Astrocyte (in vitro differentiated cells and primary cell): ENCODE results near the gene TTLL1.

Experiments
- CTCF ChIP-seq: IDR thresholded peaks from 2 replicates; pipeline ENCODE4 v1.5.1; 2011; ENCODE audit warnings: low read depth, mild to moderate bottlenecking, inconsistent platforms, low read length, moderate library complexity; ENCODE audit not compliant: insufficient read depth
- EZH2 ChIP-seq: IDR thresholded peaks from 2 replicates; pipeline ENCODE4 v1.6.1; 2012; ENCODE audit warnings: mild to moderate bottlenecking, low read length, inconsistent platforms; ENCODE audit not compliant: insufficient read depth

GRCh38 chr22:43002202-43002586, 87.0 kb downstream of the TTLL1 start:
- TF ChIP-seq CTCF (no peak), EZH2 (no peak)
